ENCODE data around the gene ADAMTS17.

Gene ADAMTS17

GRCh38 chr15:100108846-100109245, 232.9 kb downstream of the ADAMTS17 start:
- DNase-seq (ENCODE audit: low read depth in 2 of 2), result no peak

GRCh38 chr15:100108346-100108745, 233.4 kb downstream of the ADAMTS17 start:
- no peak for DNase-seq (ENCODE audit: low read depth in 2 of 2)

DNA sequence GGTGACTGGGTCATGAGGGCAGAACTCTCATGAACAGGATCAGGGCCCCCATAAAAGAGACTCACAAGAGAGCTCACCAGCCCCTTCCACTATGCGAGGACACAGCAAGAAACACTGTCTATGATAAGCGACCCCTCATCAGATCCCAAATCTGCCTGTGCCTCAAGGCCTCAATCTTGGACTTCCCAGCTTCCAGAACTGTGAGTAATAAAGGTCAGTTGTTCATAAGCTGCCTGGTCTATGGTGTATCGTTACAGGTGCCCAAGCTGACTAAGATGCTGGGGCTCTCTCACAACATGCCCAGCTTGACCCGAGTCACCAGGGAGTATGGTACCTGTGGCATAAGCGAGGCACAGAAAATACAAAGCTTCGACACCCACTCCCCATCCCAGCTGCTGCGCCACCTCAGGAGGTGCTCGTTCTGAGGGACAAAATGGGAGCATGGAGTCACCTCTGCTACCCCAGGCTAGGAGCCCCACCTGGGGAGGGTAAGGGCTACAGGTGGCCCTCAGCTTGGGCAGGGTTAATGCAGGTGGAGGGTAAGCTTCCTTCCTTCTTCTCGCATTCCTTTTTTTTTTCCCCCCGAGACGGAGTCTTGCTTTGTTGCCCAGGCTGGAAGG, 234.1 kb downstream of the ADAMTS17 start:
- DNase-seq (ENCODE audit: low read depth in 2 of 2), result no peak

DNA sequence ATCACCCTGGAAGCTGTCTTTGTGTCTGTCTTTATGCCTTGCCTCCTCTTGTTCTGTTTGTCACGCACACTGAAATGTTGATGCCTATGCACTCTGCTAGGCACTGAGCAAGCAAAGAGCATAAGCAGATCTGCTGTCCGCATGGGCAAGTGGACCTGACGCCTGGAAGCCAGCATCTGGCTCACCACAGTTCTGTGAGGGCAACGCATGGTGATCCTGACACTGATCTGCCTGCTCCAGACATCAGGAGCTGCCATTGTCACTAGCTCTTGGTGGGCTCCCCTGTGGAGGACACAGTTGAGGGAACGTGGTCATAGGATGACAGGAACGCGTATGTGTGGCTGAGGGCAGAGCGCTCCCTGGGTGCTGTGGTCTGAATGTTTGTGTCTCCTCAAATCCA, 234.6 kb downstream of the ADAMTS17 start:
- no peak for DNase-seq (ENCODE audit: low read depth in 2 of 2)

DNA sequence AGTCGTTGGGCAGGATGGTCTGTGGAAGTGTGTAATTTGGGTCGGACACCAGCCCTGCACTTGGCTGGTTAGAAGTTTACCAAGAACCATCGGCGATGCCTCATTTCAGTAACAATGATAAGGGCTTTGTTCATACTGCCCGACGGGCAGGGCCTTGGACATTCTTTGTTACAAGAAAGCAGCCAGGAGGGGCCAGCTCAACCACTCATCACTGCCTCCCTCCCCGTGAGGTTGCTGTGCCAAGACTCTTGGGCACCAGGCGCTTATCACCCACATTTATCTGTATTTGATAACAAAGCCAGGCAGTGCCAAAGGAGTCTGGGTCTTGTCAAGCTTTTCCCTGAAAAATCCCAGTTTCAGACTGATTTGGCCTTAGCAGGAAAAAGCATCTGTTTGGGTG, 235.0 kb downstream of the ADAMTS17 start:
- no peak for DNase-seq (ENCODE audit: low read depth in 2 of 2)

DNA sequence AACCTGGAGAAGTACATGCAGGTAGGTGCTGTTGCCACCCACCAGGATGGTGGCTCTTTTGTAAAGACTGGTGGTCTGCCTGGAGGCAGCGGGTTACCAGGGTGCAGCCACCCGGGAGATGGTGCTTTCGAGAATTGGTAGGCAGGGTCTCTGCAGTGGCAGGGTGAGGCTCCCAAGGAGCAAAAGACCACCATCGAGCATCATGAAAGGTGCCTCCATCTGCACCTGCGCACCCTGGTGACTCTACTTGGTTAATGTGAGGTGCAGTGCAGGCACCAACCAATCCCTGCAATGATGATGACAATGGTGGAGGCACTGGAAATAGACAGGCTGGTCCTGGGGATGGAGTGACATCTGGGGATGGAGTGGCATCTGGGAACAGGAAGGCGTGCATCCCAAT, 236.7 kb downstream of the ADAMTS17 start:
- DNase-seq (ENCODE audit: low read depth in 2 of 2), result no peak

GRCh38 chr15:100104245-100104644, 237.5 kb downstream of the ADAMTS17 start:
- no peak for DNase-seq (ENCODE audit: low read depth in 2 of 2)

GRCh38 chr15:100103828-100104227, 237.9 kb downstream of the ADAMTS17 start:
- DNase-seq (ENCODE audit: low read depth in 2 of 2), result no peak

DNA sequence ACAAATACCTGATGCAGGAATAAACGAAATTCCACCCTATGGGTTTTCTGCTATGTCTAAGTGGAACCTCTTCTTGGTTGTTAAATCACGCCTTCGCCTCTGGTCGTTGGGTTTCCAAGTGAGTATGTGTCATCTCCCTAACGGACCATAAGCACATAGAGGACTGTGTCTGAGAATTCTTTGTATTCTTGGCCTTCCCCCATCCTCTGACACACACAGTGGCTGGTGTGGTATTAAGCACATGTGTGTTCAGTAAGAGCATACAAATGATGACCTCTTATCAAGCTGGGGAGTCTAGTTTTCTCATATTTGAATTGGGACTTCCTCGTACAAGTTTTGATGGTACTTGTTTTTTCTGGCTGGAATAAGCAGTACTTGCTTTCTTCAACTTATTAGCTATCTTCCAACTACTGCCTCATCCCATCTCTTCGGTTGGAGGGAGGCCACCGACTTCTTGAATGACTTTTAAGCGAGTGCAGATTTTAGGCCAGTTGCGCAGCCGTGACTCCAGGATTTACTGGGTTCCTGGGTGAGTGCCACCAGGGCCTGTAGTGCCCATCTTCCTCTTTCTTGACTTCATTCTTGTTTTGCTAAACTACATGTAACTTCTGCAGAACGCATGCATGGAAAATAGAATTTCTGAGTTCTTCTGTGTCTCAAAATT, 240.2 kb downstream of the ADAMTS17 start:
- no peak for DNase-seq (ENCODE audit: low read depth in 2 of 2)

GRCh38 chr15:100100926-100101325, 240.8 kb downstream of the ADAMTS17 start:
- DNase-seq (ENCODE audit: low read depth in 2 of 2), result no peak

GRCh38 chr15:100099976-100100375, 241.8 kb downstream of the ADAMTS17 start:
- DNase-seq (ENCODE audit: low read depth in 2 of 2), result no peak

- DNase-seq (ENCODE audit: low read depth in 2 of 2), result no peak
Observed at GRCh38 chr15:100098705-100099104, 243.1 kb downstream of the ADAMTS17 start.

DNA sequence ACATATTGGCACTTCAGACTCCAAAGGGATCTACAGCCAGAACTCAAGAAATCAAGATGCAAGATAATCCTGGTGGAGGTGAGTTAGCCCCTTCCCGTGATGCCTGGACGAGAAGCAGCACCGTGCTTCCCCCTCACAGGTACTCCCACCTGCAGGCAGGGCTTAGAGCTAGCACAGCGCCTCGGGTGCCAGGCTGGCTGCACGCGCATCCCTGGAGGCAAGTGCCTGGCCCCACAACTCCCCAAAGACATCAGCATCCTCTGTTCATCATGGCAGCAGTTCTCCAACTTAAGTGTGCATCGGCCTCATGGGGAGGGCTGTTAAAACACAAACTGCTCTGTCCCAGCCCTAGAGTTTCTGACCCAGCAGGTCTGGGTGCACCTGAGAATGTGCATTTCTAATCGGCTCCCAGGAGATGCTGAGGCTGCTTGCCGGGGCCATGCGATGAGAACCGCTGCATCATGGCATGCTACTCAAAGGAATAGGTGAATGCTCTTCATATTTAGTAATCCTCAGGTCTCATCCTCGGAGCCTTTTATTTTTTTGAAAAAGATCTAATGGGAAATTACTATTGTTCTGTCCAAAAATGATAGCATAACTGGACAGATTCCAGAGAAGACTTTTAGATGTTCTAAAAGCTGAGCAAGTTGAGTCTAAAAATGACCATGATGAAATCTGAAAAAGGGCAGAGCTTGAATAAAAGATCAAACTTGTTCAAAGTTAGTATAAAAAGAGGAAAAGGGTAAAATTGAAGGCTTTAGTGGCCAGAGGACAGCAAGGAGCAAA, 244.2 kb downstream of the ADAMTS17 start:
- no peak for DNase-seq (ENCODE audit: low read depth in 2 of 2)

- DNase-seq (ENCODE audit: low read depth in 2 of 2), result no peak
Observed at GRCh38 chr15:100096700-100097099, 245.1 kb downstream of the ADAMTS17 start.

- DNase-seq (ENCODE audit: low read depth in 2 of 2), result no peak
Observed at GRCh38 chr15:100096248-100096600, 245.6 kb downstream of the ADAMTS17 start.

GRCh38 chr15:100095541-100096247, 246.1 kb downstream of the ADAMTS17 start:
- no peak for DNase-seq (ENCODE audit: low read depth in 2 of 2)

GRCh38 chr15:100094127-100094510, 247.7 kb downstream of the ADAMTS17 start:
- no peak for DNase-seq (ENCODE audit: low read depth in 2 of 2)

DNA sequence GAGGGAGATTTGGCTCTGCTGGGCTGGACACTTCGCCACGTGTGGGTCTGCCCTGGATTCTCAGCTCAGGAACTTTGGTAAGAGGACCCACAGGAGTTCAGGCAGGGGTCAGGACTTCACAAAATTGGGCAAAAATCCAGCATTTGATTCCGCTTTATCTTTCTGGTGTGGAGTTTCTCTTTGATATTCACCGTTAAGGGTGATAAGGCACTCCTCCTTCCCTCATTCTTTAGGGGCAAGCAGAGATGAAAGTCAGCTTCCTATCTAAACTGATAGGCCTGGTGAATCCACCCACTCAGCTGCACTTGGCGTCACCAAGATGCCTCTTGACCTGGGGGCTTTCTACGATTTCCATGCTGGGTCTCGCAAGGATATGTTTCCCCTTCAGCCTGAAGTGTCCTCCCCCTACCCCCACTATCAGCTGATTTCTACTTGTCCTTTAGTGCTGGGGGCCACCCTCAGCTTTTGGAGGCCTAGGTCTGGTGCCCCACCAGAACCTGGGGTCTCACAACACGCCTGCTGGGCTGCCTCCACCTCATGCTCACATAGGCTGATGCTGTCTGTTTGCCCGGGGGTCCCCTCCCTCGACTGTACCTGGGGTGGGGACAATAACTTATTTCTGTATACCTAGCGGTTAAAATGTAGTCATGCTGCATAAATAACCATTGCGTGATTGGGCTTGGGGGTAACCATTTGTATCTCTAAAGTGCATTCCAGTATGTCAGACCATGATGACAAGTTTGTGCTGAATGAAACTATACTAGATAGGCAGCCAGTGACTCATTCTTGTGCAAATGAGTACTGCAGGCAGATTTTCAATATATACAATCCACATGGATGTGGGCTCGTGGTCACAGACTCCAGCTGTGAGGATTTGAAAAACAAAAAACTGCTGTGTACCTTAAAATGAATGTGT, 248.3 kb downstream of the ADAMTS17 start:
- DNase-seq (ENCODE audit: low read depth in 2 of 2), result peak; percentile 72 to 74

GRCh38 chr15:100092034-100092433, 249.7 kb downstream of the ADAMTS17 start:
- no peak for DNase-seq (ENCODE audit: low read depth in 2 of 2)

DNA sequence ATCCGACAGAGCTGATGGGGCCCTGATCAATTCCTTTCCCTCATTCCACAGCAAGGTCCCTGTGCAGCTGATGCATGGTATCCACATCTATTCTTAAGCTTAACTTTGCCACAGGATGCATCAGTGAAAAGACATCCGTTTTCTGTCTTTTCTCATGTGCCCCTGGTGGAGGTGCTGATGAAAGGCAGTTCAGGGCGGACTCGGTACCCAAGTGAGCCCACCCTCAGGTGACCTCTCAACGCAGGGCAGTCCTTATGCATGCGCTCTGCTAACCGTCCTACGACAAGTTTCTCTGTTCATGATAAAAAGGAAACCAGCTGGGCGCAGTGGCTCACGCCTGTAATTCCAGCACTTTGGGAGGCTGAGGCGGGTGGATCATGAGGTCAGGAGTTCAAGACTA, 251.4 kb downstream of the ADAMTS17 start:
- no peak for DNase-seq (ENCODE audit: low read depth in 2 of 2)
